HG02642 (cell line): ENCODE results near the gene FGA.

Experiments used
- ATAC-seq: cut with Tn5 transposase; IDR thresholded peaks from one replicate; pipeline ENCODE4 v1.9.1; 2021; ENCODE audit warnings: mild to moderate bottlenecking; ENCODE audit not compliant: unreplicated experiment, poor library complexity

The FGA gene

DNA sequence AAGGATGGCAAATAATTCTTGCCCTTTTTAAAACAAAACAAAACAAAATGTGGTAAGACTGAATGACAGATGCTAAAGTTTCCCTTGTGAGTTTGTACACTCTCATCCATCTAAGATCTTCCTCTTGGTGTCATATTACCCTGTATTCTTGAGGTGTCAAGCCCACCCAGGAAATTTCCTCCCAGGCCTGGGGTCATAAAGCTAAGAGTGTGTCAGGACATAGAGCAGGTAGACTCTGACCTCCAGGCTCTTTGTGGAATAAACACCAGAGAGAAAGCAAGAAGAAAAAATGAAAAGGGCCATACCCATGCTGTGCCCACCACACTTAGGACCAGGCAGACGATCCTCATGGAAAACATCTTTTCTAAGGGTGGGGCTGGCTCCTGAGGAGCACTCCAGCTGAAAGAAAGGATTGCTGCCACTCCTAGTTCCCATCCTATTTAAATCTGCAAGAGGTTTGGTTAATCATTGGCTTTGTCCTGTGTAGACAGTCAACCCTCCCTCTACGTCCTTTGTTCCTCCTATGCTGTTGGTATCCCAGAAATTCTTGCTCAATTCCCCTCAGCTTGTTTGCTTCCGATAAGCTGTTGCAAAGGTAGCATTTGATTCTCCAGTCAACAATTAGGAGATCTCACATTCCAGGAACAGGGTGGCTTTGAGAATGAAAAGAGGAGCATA is at the start of gene FGA:
TSS of gene FGA (minus strand) at position 414 of the 678 bp plus-strand sequence. CDS start at position 359, 55 bp downstream.
- ATAC-seq, result no peak

DNA sequence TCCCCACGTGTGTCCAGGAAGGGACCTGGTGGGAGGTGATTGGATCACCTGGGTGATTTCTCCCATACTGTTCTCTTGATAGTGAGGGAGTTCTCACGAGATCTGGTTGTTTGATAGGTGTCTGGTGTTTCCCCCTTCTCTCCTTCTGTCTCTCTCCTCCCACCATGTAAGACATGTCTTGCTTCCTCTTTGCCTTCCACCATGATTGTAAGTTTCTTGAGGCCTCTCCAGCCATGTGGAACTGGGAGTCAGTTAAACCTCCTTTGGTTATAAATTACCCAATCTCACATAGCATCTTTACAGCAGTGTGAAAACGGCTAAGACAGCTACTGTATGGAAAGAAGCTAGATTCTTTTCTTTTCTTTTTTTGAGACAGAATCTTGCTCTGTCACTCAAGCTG is 43.5 kb upstream of the FGA start:
- ATAC-seq, result no peak

DNA sequence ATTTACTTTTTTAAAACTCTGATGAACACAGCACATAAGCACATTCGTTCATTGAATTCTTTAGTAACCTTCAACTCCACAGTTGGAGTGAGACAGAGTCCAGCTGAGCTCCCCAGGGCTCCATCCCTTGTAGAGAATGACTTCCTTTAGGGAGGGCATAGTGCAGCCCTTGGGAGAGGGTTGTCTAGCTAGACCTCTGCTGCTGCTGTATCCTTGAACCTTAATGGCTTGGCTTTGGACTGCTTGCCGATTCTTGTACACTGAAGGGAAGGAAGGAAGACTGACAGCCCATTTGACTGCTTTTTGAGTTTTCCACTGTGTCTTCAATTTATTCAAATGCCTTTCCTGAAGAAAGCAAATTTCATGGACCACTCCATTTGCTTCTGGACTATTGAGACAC is 41.3 kb upstream of the FGA start:
- no peak for ATAC-seq

DNA sequence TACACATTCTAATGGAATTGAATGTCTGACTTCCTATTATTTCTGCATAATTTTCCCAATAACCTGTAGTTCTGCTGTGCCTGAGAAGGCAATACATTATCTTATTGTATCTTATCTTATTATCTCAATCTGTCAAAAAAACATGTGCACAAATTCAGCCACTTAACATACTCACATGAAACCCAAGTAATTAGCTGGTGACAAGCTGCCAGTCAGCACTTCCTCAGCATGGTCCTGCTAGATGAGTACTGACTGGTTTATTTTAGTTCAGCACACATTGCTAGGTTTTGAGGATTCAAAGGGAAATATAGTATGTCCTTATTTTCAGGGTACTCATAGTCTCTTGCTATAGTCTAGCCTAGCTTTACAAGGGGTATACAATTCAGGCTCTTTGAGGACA is 39.8 kb upstream of the FGA start:
- no peak for ATAC-seq

DNA sequence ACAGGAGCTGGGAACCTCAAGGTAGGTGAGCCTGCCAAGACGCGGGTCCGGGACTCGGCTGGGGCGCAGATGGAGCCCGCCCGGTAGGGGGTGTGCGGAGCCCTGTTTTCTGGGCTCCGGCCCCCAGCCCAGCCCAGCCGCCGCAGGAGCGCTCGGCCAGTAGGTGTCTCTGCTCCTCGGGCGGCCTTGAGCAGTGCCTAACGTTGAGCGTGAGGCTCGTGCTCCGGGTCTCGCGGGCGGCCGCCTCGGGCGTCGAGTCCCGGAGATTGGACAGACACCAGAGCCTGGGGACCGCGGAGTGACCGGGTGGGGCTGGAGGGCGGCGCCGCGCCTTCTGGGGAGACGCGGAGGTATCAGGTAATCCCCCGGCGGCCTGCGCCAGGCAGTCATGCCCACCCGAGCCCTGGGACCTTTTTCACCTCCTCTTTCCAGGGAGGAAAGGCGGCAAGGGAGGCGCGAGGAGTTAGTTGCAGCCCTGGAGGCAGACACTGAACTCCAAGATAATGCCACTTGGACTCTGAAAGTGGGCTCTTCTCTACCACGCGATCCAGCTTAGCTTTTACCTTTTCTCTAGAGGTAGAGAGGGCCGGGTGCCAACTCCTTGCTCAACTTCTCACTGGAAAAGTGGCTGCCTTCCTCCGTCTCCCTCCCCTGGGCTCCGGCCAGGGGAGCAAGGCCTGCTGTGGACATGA is 36.4 kb upstream of the FGA start:
- peak; percentile 99 for ATAC-seq

DNA sequence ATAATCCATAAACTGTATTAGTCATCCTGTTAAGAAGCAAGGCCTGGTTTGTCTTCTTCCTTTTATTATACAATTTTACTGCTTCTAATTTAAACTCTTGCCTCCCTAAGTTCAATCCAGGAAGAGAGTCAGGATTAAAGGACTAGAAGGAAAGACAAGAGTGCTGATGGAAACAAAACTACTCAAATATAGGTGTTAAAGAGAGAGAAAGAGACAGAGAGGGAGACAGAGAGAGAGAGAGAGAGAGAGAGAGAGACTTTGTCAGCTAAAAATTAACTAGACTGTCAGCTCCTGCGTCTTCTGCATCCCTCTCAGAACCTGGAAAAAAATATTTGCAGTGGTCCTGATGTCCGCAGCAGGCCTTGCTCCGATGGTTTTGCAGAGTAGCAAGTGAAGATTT is 35.4 kb upstream of the FGA start:
- no peak for ATAC-seq

DNA sequence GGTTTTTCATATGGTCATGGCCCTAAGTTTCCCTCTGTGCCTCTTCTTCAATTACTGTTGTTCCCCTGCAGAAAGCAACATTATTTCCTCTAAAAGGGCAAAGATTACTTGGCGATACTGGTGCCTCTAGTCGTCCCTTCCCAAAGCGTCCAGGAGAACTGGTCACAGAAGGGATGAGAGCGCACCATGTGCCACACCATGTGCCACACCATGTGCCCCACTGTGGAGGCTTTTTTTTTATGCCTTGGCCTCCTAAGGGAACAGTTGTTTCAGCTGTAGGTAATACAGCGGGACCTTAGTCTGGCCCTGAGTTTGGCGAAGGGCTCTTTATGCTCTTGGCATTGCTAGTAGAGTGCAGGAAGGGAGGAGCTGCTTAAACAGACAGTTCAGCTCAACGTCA is 33.5 kb upstream of the FGA start:
- ATAC-seq, result no peak

DNA sequence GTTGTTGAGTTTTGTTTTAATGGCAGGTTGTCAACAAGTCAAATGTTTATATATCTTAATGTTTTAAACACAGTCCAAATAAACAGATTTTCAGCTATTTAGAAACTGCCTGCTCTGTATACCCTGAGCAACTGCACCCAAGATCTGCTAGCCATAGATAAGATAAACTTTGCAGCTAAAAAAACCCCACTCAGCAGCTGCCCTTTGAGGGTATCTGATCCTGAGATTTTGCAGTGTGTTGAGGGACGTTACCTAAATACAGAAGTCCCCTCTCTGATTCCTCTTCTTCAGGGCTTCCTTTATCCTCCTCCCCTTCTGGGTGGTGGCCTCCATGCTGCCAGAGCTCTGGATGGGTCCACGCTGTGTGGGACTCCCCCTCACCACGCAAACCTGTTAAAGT is 32.9 kb upstream of the FGA start:
- no peak for ATAC-seq

DNA sequence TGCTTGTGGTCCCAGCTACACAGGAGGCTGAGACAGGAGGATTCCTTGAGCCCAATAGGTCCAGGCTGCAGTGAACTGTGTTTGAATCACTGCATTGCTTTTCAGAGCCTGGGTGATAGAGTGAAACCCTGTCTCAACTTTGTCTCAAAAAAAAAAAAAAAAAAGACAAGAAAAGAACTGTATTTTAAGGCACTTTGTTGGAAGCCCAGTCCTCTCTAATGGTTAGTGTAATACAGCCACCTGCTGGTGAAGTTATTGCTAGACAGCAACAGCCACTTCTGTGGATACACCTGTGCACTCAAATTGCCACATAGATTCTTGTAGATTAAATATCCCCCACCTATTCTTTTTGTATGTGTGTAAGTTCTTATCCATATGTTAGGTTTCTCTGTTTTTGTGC is 32.1 kb upstream of the FGA start:
- ATAC-seq, result peak; percentile 40

DNA sequence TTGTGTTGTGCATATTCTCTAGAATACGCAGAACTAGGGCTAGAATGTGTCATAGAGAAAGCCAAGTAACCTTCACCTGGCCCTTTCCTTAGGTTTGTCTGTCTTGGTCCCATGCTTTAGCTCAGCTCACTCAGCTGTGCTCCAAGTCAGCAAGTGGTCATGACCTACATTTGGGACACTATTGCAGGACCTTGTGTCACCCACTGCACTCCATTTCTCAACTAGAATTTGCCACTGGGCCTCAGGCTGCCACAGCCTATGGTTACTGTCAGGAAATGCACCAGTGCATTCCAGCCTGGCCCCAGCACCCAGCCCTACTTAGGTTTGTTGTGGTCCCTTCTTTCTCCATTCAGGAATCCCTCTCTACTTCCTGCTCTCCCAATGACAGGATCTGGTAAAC is 29.6 kb upstream of the FGA start:
- no peak for ATAC-seq

DNA sequence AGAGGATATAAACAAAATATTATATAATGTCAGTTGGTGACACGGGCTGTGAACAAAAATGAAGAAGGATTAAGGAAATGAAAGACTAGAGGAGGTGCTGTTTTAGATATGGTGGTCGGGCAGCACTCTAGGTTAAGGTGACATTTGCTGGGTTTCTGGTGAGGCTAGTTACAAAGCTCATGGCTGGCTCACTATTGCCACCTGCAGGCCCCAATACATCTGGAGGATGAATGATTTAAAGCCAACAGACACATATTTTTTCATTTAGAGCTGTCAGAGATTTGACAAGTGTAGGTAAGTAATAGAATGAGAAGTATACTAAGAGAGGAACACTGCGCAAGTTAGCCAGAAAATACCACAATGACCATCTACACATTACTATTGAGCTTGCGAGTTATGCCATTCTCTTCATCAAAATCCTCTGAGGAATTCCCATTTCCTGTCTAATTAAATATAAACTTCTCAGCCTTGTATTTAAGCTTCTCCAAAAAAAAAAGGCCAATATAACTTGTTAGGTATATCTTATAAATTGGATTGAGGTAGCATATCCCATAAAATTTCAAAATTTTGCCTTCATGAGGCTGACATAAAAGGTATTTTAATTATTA is 28.3 kb upstream of the FGA start:
- ATAC-seq, result peak; percentile 73

DNA sequence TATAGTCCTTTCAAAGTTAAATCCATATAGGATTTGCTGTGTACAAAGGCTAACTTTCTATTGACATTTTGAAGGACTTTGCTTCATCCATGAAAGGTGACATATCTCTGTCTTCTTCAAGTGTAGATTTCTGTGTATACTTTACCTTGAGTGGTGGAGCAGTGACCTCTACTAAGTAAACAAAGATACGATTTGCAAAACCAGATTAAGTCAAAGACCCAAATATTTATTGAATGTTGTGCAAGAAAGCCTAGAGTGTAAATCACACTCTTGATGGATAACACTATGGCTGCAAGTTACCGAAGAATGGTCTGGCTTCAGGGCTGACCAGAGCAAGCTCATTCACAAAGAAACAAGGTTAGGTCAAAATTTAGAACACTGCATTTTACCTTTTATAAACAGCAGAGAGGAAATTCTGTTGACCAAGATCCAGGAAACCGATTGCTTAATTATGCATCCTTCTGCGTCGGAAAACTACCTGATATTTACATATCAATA is 27.3 kb upstream of the FGA start:
- ATAC-seq, result no peak

DNA sequence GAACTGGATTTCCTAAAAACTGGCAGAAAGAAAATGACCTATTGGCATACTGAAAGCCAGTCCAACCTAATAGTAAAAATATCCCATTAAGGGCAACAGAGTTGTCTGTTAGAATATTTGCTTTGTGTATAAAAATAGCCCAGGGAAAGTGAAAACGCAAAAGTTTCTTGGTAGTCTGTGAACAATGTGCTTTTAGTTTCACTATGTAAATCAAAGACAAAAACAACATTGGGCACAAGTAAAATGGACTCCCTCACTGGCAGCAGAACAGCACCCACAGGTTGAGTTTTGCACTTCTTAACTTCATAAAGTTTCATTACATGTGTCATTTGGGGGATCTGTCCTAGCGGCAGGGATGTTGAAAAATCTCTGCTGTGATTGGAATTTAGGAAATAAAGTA is 26.2 kb upstream of the FGA start:
- ATAC-seq, result peak; percentile 93

DNA sequence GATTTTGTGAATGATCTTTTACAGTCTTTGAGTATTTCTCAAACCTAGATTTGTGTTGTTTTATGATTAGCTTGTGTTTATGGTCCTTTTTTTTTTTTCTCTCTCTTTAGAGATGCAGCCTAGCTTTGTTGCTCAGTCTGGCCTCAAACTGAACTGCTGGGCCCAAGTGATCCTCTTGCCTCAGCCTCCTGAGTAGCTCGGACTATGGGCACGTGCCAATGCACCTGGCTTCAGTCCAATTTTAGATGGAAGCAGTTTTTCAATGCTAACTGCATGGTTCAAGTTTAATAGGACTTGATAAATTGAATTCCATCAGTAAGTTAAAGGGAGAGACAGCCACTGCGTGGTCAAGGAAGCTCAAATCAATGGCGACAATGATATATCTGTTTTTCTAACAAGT is 25.7 kb upstream of the FGA start:
- ATAC-seq, result no peak

DNA sequence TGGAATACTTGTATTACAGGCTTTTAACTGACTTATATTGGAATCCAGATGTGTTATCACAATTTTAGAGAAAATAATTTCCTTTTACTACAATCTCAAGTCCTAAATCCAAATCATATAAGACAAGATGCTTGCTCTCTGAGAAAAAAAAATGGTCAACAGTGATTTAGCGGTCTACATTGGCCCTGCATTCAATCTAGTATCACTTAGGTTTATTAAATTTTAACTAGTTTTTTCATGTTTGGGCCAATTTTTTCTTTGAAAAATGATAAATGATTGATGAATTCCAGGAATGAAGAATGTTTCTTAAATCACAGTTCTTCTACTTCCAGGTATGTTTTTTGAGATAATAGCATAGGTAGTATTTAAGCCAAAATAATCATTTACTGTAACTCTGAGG is 24.7 kb upstream of the FGA start:
- no peak for ATAC-seq

DNA sequence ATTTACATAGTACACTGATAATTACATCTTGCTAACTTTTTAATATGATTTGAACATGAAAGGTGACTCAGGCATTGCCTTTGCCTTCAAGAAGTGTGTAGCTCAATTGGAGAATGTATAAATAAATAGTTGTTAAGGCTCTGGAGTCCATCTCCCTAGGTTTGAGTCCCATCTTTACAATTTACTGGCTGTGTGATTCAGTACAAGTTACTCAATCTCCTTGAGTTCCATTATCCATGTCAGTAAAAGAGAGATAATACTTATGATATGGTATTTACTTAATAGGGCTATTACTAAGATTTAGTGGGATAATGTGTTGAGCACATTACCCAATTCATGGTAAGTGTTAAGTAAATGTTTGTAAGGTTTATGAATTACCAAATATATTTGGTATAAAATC is 23.8 kb upstream of the FGA start:
- ATAC-seq, result no peak

DNA sequence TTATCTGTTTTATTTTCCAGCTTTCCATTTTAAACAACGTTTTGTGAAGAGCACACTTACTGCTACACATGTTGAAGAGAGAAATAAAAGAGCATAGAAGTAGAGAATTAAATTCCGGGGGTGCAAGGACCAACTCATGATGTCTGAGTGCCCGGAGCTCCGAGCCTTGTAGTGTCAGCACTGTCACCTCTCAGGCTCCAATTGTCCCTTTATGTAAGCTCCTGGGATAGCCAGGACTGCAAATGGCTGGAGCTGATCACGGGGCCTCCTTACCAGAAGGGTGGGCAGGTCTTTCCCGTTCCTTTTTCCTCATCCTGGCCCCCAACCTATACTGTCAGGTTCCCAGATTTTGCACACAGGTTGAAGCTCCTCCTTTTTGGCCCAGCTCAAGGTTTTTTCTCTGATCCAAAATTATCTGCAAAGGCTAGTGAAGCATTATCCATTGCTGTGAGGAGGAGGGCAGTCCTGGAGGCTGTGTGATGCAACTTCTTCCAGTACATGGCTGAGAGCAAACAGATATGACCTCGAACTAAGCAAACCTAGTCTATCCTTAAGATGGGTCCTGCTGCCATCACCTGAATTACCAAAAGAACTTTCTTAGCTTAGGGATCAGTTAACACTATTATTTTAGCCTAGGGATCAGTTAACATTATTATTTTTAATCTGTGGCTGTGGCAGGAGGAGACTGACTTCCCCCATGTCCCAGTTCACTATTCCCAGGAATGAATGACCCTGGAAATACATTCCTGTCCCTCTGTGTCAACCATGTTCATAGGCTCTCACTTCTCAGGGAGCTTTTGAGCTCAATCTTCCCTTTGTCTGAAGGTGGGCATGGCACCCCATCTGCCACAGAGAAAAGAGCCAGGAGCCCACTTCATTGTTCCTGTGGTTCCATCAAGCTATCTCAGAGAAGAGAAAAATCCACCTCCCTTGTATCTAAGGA is 22.2 kb upstream of the FGA start, which contains the start of gene FGG:
TSS of gene FGG (minus strand) at position 185 of the 943 bp plus-strand sequence. CDS start at position 138, 47 bp downstream.
- no peak for ATAC-seq

DNA sequence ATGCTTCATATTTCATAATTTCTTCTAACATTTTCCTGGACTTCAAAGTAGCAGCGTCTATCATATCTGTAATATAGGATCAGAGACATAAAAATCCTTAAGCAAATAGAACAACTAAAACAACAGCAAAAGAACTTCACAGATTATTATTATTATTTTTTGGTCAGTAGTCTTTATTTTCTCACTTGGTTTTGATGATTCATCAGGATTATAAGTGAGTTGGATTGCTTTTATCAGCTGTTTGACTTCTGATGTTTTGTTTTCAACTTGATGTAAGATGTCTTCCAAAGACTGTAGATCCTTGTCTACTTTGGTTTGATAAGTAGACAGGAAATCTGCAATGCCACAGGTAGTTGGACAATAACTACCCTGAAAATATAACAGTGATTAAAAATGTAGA is 21.3 kb upstream of the FGA start:
- no peak for ATAC-seq

DNA sequence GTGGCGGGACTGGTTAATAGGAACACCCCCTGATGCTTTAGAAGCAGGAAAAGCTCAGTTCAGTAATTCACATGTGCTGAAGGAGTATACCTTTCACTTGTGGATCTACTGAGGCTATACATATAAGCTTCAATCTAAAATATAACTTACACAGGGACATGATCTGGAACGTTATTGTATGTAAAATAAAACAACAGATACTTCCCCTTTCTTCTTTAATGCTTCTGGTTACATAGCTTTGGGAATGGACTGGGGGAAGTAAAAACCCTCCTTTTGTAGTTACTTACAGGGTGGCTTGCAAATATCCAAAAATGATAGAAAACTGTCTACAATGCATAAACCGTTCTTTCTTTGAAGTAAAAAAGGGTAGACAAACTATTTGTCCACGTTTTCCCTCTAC is 20.0 kb upstream of the FGA start:
- no peak for ATAC-seq

DNA sequence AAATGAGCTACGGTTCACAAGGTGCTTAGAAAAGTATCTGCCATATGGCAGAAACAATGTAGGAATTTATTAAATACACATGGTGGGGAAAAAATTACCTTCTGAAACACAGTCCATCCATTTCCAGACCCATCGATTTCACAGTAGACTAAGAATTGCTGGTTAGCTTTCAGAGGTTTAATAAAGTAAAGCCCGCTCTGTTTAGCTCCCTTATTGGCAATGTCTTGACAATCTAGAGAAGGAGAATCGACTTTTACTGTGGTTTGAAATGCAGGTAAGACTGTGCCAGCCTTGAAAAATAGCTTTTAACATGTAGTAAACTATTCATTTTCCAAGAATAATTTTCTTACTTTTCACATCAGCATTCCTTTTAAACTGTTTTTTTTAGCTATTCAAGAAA is 19.0 kb upstream of the FGA start:
- no peak for ATAC-seq
